CD4-positive, alpha-beta T cell treated with Interleukin-21 for 1 hour (primary cell): ENCODE data around the gene FGD4.

Experiments
- DNase-seq: peaks from one replicate; pipeline ENCODE4 v3.0.0-alpha.2; 2020

The FGD4 gene

GRCh38 chr12:32460638-32461037, 61.3 kb downstream of the FGD4 start:
- DNase-seq = no peak

- no peak for DNase-seq
Measured at GRCh38 chr12:32462908-32463307, 63.5 kb downstream of the FGD4 start.

- no peak for DNase-seq
Measured at GRCh38 chr12:32466187-32466586, 66.8 kb downstream of the FGD4 start.

- no peak for DNase-seq
Measured at GRCh38 chr12:32466986-32467711, 67.8 kb downstream of the FGD4 start.

- DNase-seq = no peak
Measured at GRCh38 chr12:32467959-32468863, 68.9 kb downstream of the FGD4 start.

- no peak for DNase-seq
Measured at GRCh38 chr12:32470936-32471470, 71.6 kb downstream of the FGD4 start.

- DNase-seq = no peak
Measured at GRCh38 chr12:32471591-32472001, 72.2 kb downstream of the FGD4 start.

- no peak for DNase-seq
Measured at GRCh38 chr12:32475724-32476123, 76.4 kb downstream of the FGD4 start.

GRCh38 chr12:32476446-32476845, 77.1 kb downstream of the FGD4 start:
- DNase-seq = no peak

- DNase-seq = no peak
Measured at GRCh38 chr12:32477714-32478113, 78.4 kb downstream of the FGD4 start.

GRCh38 chr12:32478166-32478565, 78.8 kb downstream of the FGD4 start:
- DNase-seq = no peak

- no peak for DNase-seq
Measured at GRCh38 chr12:32478858-32479725, 79.7 kb downstream of the FGD4 start.

- DNase-seq = no peak
Measured at GRCh38 chr12:32482226-32482625, 82.9 kb downstream of the FGD4 start.

- no peak for DNase-seq
Measured at GRCh38 chr12:32483499-32483898, 84.1 kb downstream of the FGD4 start.

- DNase-seq = no peak
Measured at GRCh38 chr12:32483993-32484392, 84.6 kb downstream of the FGD4 start.

GRCh38 chr12:32486158-32486557, 86.8 kb downstream of the FGD4 start:
- no peak for DNase-seq

- no peak for DNase-seq
Measured at GRCh38 chr12:32488132-32488531, 88.8 kb downstream of the FGD4 start.

- DNase-seq = no peak
Measured at GRCh38 chr12:32489070-32489469, 89.7 kb downstream of the FGD4 start.

GRCh38 chr12:32490801-32491200, 91.4 kb downstream of the FGD4 start:
- DNase-seq = no peak

- DNase-seq = no peak
Measured at GRCh38 chr12:32493282-32493681, 93.9 kb downstream of the FGD4 start.

- DNase-seq = no peak
Measured at GRCh38 chr12:32494656-32495055, 95.3 kb downstream of the FGD4 start.

- DNase-seq = no peak
Measured at GRCh38 chr12:32496946-32497345, 97.6 kb downstream of the FGD4 start.

- DNase-seq = no peak
Measured at GRCh38 chr12:32497864-32498263, 98.5 kb downstream of the FGD4 start.
